GM23338 (cell line): Measurements from ENCODE around the gene HABP4. TPM values are rescaled to one million over a fixed set of nuclear protein-coding genes. Genes with fewer than 3 reads are reported as not detected.

Experiments
- ATAC-seq: fragments of 200-7000 bp; cut with Tn5 transposase; 3 replicates; pipeline ENCODE4 v1.9.1; 2020
- DNase-seq: peaks from one replicate; pipeline ENCODE4 v3.0.0-alpha.2; 2015; ENCODE audit warnings: low spot score
- H2AFZ ChIP-seq: fragments of 200-600 bp; sonication (generic); 2 replicates; pipeline ENCODE4 v1.8.0; 2016; ENCODE audit warnings: antibody characterized with exemption, mild to moderate bottlenecking, moderate library complexity
- H3F3A ChIP-seq: fragments of 200-600 bp; sonication (generic); replicated peaks from 2 replicates; pipeline ENCODE4 v1.8.0; 2017; ENCODE audit warnings: antibody characterized with exemption, mixed run types, low read depth
- H3K27ac ChIP-seq: fragments of 200-600 bp; sonication (generic); 2 replicates; pipeline ENCODE4 v1.6.1; 2016; ENCODE audit warnings: low read depth
- H3K27me3 ChIP-seq: fragments of 200-600 bp; sonication (generic); 2 replicates; pipeline ENCODE4 v1.8.0; 2016; ENCODE audit warnings: mild to moderate bottlenecking, mixed run types, moderate library complexity; ENCODE audit not compliant: insufficient read depth
- H3K36me3 ChIP-seq: fragments of 200-600 bp; sonication (generic); 2 replicates; pipeline ENCODE4 v1.8.0; 2016; ENCODE audit warnings: mild to moderate bottlenecking; ENCODE audit not compliant: insufficient read depth
- H3K4me1 ChIP-seq: fragments of 200-600 bp; sonication (generic); 2 replicates; pipeline ENCODE4 v1.8.0; 2016; ENCODE audit warnings: mild to moderate bottlenecking, moderate library complexity; ENCODE audit not compliant: insufficient read depth
- H3K4me2 ChIP-seq: fragments of 200-600 bp; sonication (generic); 2 replicates; pipeline ENCODE4 v1.7.1; 2017; ENCODE audit warnings: mixed run types
- H3K4me3 ChIP-seq: fragments of 200-600 bp; sonication (generic); 2 replicates; pipeline ENCODE4 v1.6.1; 2016; ENCODE audit warnings: mixed run types
- H3K79me2 ChIP-seq: fragments of 200-600 bp; sonication (generic); replicated peaks from 2 replicates; pipeline ENCODE4 v1.8.0; 2017; ENCODE audit warnings: mild to moderate bottlenecking; ENCODE audit not compliant: insufficient read depth
- H3K9me2 ChIP-seq: fragments of 200-600 bp; sonication (generic); 2 replicates; pipeline ENCODE4 v1.8.0; 2017; ENCODE audit not compliant: insufficient read depth
- H4K20me1 ChIP-seq: fragments of 200-600 bp; sonication (generic); replicated peaks from 2 replicates; pipeline ENCODE4 v1.8.0; 2017; ENCODE audit warnings: mild to moderate bottlenecking; ENCODE audit not compliant: insufficient read depth
- H3K27ac Mint-ChIP-seq: 2 replicates; pipeline ENCODE4 v1.8.0; 2020; ENCODE audit warnings: inconsistent platforms, mild to moderate bottlenecking, moderate library complexity, mixed read lengths
- H3K27me3 Mint-ChIP-seq: 3 replicates; pipeline ENCODE4 v1.8.0; 2022; ENCODE audit warnings: low read depth, mild to moderate bottlenecking, moderate library complexity, mixed read lengths, inconsistent platforms; ENCODE audit not compliant: insufficient read depth, poor library complexity
- H3K36me3 Mint-ChIP-seq: 3 replicates; pipeline ENCODE4 v1.8.0; 2021; ENCODE audit warnings: low read depth, mild to moderate bottlenecking, inconsistent platforms, moderate library complexity, mixed read lengths
- H3K4me1 Mint-ChIP-seq: 3 replicates; pipeline ENCODE4 v1.8.0; 2020; ENCODE audit warnings: mild to moderate bottlenecking, inconsistent platforms, mixed read lengths
- H3K4me3 Mint-ChIP-seq: 3 replicates; pipeline ENCODE4 v1.8.0; 2021; ENCODE audit warnings: moderate library complexity, mild to moderate bottlenecking, inconsistent platforms, mixed read lengths
- H3K9me3 Mint-ChIP-seq: 3 replicates; pipeline ENCODE4 v1.8.0; 2020; ENCODE audit warnings: moderate library complexity, mild to moderate bottlenecking, inconsistent platforms, mixed read lengths
- CREB1 ChIP-seq: fragments of 250-450 bp; sonication (Bioruptor Pico); IDR thresholded peaks from 2 replicates; pipeline ENCODE4 v1.5.0; 2020; ENCODE audit warnings: low read depth, mild to moderate bottlenecking, moderate library complexity
- EZH2phosphoT487 ChIP-seq: fragments of 200-600 bp; sonication (generic); IDR thresholded peaks from one replicate; pipeline ENCODE4 v1.8.1; 2018; ENCODE audit warnings: antibody characterized with exemption; ENCODE audit not compliant: unreplicated experiment
- polyA plus RNA-seq: library from polyadenylated mRNA; unstranded; fragments of >200 nt; fragmentation: Nextera tagmentation; extraction: Ambion mirVana; gene quantifications from 2 replicates; pipeline ENCODE4 v1.2.1, GENCODE V29; 2016
- total RNA-seq: library from RNA; depleted of rRNA; stranded (reverse); fragments of >200 nt; shearing (Covaris generic); gene quantifications from 2 replicates; pipeline ENCODE4 v1.2.3, GENCODE V29; 2014
- TF ChIP-seq, protein P1 (sequence below): fragments of 250-450 bp; sonication (Bioruptor Pico); IDR thresholded peaks from 2 replicates; pipeline ENCODE4 v1.5.0; 2020; ENCODE audit warnings: mild to moderate bottlenecking, moderate library complexity
- TF ChIP-seq, protein P2 (sequence below): IDR thresholded peaks from 2 replicates; pipeline ENCODE4 v1.6.1; 2016; ENCODE audit warnings: antibody characterized with exemption

HABP4 gene
- total and polyA plus RNA-seq, 2 experiments from 2014 or later = 8.8 to 9.9 TPM

DNA sequence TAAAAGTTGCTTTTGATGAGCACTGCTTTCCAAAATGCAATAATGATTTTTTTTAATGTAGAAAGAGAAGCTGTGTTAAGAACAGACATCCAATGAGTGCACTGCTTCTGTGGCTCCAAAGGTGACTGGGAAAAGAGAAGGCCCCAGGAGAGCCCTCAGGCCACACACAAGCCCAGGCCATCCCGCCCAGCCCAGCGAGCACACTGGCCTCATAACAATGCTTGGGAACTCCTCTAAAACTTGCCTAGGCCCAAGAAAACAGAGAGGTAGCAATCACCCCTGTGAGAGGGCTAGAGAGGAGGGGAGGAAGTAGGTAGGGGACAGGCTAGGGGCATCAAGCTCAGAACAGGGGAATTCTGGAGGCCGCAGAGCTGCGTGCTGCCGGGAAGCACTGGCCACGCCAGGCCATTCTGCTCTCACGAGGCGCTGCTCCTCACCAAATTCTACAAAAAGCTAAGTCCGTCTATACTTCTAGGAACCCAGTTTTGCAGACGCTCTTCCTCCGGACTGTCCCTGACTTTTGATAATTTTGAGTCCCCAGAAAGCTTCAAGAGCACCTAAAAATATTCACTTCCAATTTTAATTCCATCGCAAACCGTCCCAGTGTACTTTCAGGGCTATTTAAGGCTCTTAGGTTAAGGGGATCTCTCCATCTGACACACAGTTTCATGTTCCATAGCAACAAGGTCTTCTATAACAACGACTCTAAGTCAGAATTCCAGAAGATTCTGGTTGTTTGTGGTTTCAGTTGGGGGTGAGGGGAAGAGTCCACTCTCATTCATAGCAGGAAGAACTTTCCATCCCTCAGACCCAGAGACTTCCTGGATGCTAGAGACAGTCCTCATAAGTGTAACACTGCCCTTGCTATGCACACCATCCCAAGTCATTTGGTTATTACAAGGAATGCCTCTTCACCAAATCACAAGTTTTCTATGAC, 51.0 kb downstream of the HABP4 start (continued):
- TF ChIP-seq, protein P1, sequence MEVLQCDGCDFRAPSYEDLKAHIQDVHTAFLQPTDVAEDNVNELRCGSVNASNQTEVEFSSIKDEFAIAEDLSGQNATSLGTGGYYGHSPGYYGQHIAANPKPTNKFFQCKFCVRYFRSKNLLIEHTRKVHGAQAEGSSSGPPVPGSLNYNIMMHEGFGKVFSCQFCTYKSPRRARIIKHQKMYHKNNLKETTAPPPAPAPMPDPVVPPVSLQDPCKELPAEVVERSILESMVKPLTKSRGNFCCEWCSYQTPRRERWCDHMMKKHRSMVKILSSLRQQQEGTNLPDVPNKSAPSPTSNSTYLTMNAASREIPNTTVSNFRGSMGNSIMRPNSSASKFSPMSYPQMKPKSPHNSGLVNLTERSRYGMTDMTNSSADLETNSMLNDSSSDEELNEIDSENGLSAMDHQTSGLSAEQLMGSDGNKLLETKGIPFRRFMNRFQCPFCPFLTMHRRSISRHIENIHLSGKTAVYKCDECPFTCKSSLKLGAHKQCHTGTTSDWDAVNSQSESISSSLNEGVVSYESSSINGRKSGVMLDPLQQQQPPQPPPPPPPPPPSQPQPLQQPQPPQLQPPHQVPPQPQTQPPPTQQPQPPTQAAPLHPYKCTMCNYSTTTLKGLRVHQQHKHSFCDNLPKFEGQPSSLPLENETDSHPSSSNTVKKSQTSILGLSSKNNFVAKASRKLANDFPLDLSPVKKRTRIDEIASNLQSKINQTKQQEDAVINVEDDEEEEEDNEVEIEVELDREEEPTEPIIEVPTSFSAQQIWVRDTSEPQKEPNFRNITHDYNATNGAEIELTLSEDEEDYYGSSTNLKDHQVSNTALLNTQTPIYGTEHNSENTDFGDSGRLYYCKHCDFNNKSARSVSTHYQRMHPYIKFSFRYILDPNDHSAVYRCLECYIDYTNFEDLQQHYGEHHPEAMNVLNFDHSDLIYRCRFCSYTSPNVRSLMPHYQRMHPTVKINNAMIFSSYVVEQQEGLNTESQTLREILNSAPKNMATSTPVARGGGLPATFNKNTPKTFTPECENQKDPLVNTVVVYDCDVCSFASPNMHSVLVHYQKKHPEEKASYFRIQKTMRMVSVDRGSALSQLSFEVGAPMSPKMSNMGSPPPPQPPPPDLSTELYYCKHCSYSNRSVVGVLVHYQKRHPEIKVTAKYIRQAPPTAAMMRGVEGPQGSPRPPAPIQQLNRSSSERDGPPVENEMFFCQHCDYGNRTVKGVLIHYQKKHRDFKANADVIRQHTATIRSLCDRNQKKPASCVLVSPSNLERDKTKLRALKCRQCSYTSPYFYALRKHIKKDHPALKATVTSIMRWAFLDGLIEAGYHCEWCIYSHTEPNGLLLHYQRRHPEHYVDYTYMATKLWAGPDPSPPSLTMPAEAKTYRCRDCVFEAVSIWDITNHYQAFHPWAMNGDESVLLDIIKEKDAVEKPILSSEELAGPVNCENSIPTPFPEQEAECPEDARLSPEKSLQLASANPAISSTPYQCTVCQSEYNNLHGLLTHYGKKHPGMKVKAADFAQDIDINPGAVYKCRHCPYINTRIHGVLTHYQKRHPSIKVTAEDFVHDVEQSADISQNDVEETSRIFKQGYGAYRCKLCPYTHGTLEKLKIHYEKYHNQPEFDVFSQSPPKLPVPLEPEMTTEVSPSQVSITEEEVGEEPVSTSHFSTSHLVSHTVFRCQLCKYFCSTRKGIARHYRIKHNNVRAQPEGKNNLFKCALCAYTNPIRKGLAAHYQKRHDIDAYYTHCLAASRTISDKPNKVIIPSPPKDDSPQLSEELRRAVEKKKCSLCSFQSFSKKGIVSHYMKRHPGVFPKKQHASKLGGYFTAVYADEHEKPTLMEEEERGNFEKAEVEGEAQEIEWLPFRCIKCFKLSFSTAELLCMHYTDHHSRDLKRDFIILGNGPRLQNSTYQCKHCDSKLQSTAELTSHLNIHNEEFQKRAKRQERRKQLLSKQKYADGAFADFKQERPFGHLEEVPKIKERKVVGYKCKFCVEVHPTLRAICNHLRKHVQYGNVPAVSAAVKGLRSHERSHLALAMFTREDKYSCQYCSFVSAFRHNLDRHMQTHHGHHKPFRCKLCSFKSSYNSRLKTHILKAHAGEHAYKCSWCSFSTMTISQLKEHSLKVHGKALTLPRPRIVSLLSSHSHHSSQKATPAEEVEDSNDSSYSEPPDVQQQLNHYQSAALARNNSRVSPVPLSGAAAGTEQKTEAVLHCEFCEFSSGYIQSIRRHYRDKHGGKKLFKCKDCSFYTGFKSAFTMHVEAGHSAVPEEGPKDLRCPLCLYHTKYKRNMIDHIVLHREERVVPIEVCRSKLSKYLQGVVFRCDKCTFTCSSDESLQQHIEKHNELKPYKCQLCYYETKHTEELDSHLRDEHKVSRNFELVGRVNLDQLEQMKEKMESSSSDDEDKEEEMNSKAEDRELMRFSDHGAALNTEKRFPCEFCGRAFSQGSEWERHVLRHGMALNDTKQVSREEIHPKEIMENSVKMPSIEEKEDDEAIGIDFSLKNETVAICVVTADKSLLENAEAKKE (CRISPR knock-in tag) = no peak

DNA sequence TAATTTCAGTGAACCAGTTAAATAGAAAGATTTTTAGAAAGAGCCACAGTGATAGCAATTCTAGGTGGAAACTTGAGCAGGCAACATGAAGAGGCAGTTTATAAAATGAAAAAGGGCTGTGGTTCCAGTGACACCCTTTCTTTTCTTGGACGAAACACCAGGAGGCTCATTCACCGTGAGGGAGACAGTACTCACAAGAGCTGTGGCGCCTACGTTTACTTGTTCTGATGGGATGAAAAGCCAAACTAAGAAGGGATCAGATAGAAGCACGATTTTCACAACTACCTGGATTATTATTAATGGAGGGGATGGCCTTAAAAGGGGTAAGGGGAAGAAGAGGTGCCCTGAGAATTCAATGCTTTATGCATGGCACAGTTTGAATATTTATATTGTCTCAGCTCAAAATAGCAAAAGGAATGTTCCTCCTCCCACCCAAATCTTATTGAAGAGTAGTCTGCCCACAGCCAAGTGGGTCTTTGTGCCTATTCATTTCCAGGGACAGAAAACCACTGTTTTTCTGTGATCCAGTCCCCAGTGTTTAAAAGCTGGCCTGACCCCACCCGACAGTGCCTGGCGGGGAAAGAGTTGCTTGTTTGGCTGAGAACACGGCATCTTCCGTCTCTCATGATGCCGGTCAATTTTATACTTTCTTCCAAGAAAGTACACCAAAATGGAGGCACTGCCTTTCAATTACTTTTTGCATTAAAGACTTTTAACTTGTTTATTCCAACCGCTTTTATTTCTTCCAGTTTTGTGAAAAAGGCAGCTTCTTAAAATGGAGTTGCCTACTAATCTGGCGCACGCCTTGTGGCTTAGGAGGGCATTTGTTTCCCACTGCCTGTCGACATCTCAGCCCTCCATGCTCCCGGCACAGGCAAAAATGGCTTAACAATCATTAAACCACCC, 51.9 kb downstream of the HABP4 start:
- peaks cover 8% of the 10 kb centered on the region for H3K27me3 Mint-ChIP-seq
- no peak for TF ChIP-seq EZH2phosphoT487
- TF ChIP-seq, protein P2, sequence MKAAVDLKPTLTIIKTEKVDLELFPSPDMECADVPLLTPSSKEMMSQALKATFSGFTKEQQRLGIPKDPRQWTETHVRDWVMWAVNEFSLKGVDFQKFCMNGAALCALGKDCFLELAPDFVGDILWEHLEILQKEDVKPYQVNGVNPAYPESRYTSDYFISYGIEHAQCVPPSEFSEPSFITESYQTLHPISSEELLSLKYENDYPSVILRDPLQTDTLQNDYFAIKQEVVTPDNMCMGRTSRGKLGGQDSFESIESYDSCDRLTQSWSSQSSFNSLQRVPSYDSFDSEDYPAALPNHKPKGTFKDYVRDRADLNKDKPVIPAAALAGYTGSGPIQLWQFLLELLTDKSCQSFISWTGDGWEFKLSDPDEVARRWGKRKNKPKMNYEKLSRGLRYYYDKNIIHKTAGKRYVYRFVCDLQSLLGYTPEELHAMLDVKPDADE = no peak
- TF ChIP-seq, protein P1 (CRISPR knock-in tag) = no peak
- TF ChIP-seq CREB1 = no peak

More for the DNA sequence above, 51.9 kb downstream of the HABP4 start:
- H3K36me3 Mint-ChIP-seq = peaks cover 4% of the 10 kb centered on the region; the same call in 1 of the 3 replicates
- Histone ChIP-seq H2AFZ (no peak overlapping the region), H3K27me3 (no peaks in the 10 kb centered on the region), H3K36me3 (no peaks in the 10 kb centered on the region), H3K4me1 (peaks cover 36% of the 10 kb centered on the region), H3K27ac (peak overlapping the region; percentile 74; the same call in 1 of the 2 replicates), H4K20me1 (no peaks in the 10 kb centered on the region), H3F3A (0 out of 2 replicates have a peak, but pooled peaks cover 2% of the 10 kb centered on the region), H3K4me3 (no peak overlapping the region), H3K79me2 (no peaks in the 10 kb centered on the region), H3K9me2 (no peaks in the 10 kb centered on the region), H3K4me2 (no peak overlapping the region)
- peak overlapping the region; percentile 91 for H3K27ac Mint-ChIP-seq
- H3K9me3 Mint-ChIP-seq = no peaks in the 10 kb centered on the region
- DNase-seq = no peak
- H3K4me1 Mint-ChIP-seq = peaks cover 44% of the 10 kb centered on the region
- ATAC-seq = no peak
- no peak overlapping the region; the same call in 2 of the 3 replicates for H3K4me3 Mint-ChIP-seq
